T-helper 17 cell (primary cell): ENCODE results near the gene ALX3. TPM values are rescaled to one million over a fixed set of nuclear protein-coding genes. Genes with fewer than 3 reads are reported as not detected.

Source experiments
- ATAC-seq: fragments of 150-1000 bp; cut with Tn5 transposase; 2 replicates; pipeline ENCODE4 v1.10.0; 2021; ENCODE audit warnings: mild to moderate bottlenecking, moderate library complexity
- DNase-seq, 3 donors: peaks; one replicate each; pipeline versions ENCODE4 v3.0.0 to v3.0.0-alpha.2; 2020 to 2021
- H3K9me3 ChIP-seq: one replicate; pipeline ENCODE4 v1.7.0; 2013; ENCODE audit warnings: low read length, mild to moderate bottlenecking; ENCODE audit not compliant: control insufficient read depth, poor library complexity, severe bottlenecking
- H3K27ac Mint-ChIP-seq: one replicate; pipeline ENCODE4 v1.8.0; 2022; ENCODE audit warnings: mild to moderate bottlenecking, moderate library complexity, mixed read lengths
- H3K27me3 Mint-ChIP-seq: one replicate; pipeline ENCODE4 v1.8.0; 2022; ENCODE audit warnings: mixed read lengths
- H3K36me3 Mint-ChIP-seq: one replicate; pipeline ENCODE4 v1.8.0; 2022; ENCODE audit warnings: low read depth, mixed read lengths
- H3K4me1 Mint-ChIP-seq: one replicate; pipeline ENCODE4 v1.8.0; 2022; ENCODE audit warnings: mild to moderate bottlenecking, mixed read lengths
- H3K4me3 Mint-ChIP-seq: one replicate; pipeline ENCODE4 v1.8.0; 2022; ENCODE audit warnings: mild to moderate bottlenecking, moderate library complexity, mixed read lengths
- total RNA-seq, 4 donors: library from RNA in 2 of 4; stranded (reverse) in 2 of 4; gene quantifications; one replicate each; pipeline ENCODE4 v1.2.3 and lab custom pipeline; 2022 to 2026

The ALX3 gene
- total RNA-seq, 2 donors from 2014 or later, result not detected

DNA sequence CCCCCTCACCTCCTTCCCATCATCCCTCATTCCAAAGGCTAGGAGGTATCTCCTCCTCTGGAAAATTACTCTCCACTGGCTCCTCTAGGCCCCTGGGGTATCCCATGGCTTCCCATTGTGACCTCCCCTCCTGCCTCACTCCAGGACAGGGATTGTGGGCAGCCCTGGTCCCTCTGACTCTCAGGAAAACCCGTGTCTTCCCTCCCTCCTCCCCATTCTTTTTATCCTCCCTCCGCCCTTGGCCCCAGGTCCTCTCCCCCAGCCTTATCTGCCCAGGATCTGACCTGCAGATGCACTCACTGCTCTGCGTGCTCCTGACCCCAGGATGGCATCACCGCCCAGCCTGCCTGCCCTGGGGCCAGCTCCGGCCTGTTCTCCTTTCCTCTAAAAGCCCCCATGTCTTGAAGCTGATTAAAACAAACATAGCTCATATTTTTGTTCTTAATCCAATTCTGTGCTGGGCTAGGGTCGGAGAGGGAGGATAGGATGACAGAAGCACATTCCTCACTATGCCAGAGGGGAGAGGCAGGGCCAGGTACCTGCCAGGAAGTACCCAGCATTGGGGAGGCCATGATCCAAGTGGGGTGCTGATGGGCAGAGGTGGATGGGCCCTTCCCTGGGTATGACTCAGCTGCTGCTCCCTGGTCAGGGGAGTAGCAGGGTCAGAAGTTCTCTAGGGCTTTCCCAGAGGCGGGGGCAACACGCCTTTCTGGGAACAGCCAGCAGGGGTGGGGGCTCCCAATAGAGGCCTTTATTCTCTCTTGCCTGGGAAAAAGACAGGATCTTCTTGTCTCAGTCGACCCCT is 28.0 kb upstream of the ALX3 start:
- DNase-seq, result no peak
- Mint-ChIP-seq H3K27ac (no peak overlapping the region), H3K4me1 (no peaks in the 10 kb centered on the region), H3K36me3 (no peaks in the 10 kb centered on the region), H3K4me3 (no peak overlapping the region), H3K27me3 (peaks cover 34% of the 10 kb centered on the region)
- no peaks in the 10 kb centered on the region for H3K9me3 ChIP-seq
- no peak for ATAC-seq

GRCh38 chr1:110097507-110098221 is 27.2 kb upstream of the ALX3 start:
- DNase-seq, result no peak
- H3K9me3 ChIP-seq, result no peaks in the 10 kb centered on the region
- Mint-ChIP-seq H3K27me3 (peaks cover 39% of the 10 kb centered on the region), H3K36me3 (no peaks in the 10 kb centered on the region), H3K4me1 (peaks cover under 1% of the 10 kb centered on the region), H3K27ac (no peak overlapping the region), H3K4me3 (no peak overlapping the region)
- no peak for ATAC-seq

GRCh38 chr1:110094931-110095654 is 24.6 kb upstream of the ALX3 start:
- no peak for DNase-seq
- Mint-ChIP-seq H3K27ac (no peak overlapping the region), H3K4me3 (no peak overlapping the region), H3K36me3 (no peaks in the 10 kb centered on the region), H3K4me1 (peaks cover 5% of the 10 kb centered on the region), H3K27me3 (peaks cover 41% of the 10 kb centered on the region)
- no peaks in the 10 kb centered on the region for H3K9me3 ChIP-seq
- no peak for ATAC-seq

DNA sequence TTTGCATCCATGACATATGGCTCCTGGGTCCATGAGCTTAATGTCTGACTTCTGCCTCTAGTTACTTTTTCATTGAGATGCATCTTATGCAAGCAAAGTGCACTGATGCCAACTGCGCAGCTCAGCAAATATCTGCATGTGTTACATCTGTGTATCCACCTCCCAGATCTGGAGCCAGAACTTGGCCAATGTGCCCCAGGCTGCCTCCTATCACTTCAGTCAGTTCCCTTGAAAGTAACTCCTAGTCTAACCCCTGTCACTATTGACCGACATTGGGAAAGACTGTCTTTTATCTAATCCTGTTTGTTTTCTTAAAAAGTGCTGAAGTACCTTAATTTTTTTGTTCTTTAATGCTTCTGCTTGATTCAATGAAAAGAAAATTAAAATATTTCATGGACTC is 22.5 kb upstream of the ALX3 start:
- no peak overlapping the region for H3K4me3 Mint-ChIP-seq
- H3K4me1 Mint-ChIP-seq, result peaks cover 10% of the 10 kb centered on the region
- DNase-seq, result no peak
- H3K36me3 Mint-ChIP-seq, result no peaks in the 10 kb centered on the region
- H3K27me3 Mint-ChIP-seq, result peaks cover 48% of the 10 kb centered on the region
- peak overlapping the region; percentile 67 for H3K27ac Mint-ChIP-seq
- no peaks in the 10 kb centered on the region for H3K9me3 ChIP-seq
- no peak for ATAC-seq

- peaks cover 12% of the 10 kb centered on the region for H3K4me1 Mint-ChIP-seq
- no peak overlapping the region for H3K4me3 Mint-ChIP-seq
- no peak for ATAC-seq
Observed at GRCh38 chr1:110091791-110092190, 21.3 kb upstream of the ALX3 start.

GRCh38 chr1:110091381-110091780 is 20.9 kb upstream of the ALX3 start:
- no peak overlapping the region for H3K27ac Mint-ChIP-seq
- peaks cover 16% of the 10 kb centered on the region for H3K4me1 Mint-ChIP-seq
- DNase-seq (no peak), ATAC-seq (no peak)
- no peaks in the 10 kb centered on the region for H3K9me3 ChIP-seq
- no peak overlapping the region for H3K4me3 Mint-ChIP-seq
- H3K36me3 Mint-ChIP-seq, result no peaks in the 10 kb centered on the region
- H3K27me3 Mint-ChIP-seq, result peaks cover 52% of the 10 kb centered on the region

More at GRCh38 chr1:110091791-110092190, 21.3 kb upstream of the ALX3 start:
- no peaks in the 10 kb centered on the region for H3K9me3 ChIP-seq
- no peak for DNase-seq
- H3K27me3 Mint-ChIP-seq, result peaks cover 52% of the 10 kb centered on the region
- H3K36me3 Mint-ChIP-seq, result no peaks in the 10 kb centered on the region
- H3K27ac Mint-ChIP-seq, result no peak overlapping the region

DNA sequence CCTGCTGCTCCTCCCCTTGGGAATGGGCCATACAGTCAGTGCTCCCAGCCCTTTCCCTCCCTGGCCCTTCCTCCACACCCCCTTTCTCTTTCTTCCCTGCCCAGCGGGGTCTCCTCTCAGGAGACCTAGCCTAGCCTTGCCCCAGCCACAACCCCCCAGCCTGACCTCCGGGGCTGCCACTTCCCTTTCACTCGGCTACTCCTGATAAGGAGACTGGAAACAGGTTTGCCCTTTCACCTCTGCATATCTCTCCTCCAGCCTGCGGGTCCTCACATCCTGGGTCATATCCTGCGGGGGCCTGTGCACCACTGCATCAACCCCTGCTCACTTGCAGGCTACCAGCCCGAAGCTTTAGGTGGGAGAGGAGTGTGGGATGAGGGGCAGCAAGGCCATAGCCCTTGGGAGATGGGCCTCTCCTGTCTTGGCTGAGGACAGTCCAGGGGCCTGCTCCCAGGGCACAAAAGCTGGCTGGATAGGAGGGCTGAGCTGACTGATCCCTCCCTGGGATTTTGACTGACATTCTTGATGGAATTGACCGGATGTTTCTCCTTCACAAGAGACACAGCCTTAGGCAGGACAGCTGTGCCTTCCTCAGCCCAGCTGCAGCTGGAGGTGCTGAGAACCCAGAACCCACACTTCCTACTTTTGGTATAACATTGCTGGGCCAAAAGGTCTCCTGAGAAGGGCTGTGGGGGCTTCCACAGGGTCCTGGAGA is 19.2 kb upstream of the ALX3 start:
- ATAC-seq, result no peak
- H3K4me1 Mint-ChIP-seq, result peaks cover 22% of the 10 kb centered on the region
- no peak for DNase-seq

DNA sequence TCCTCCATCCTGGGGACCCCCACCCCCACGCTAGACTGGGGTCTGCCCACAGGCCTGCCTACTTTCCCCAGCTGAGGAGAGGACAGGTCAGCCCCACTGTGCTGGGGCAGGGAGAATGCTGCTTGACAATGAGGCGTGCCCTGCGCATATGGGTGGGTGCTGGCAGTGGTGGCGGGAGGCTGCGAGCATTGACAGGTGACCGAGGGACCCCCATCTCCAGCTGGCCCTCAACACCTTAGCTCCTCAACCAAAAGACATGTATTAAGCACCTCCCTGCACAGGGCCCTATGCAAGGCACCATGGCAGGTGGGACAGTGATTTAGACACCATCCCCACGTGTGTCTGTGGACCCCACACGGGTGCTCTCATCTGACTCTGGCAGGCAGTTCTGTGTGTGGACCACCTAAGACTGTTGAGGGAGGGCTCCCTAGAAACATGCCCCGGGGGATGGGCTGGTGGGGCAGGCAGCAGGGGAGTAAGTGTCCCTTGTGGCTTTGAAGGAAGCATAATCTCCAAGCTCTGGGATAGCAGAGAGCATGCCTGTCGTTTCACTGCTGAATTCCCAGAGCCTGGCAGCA is 18.4 kb upstream of the ALX3 start:
- H3K27ac Mint-ChIP-seq, result no peak overlapping the region
- no peaks in the 10 kb centered on the region for H3K9me3 ChIP-seq

More for the DNA sequence above, 19.2 kb upstream of the ALX3 start:
- H3K36me3 Mint-ChIP-seq, result peaks cover 4% of the 10 kb centered on the region
- H3K27ac Mint-ChIP-seq, result no peak overlapping the region
- H3K9me3 ChIP-seq, result no peaks in the 10 kb centered on the region
- H3K27me3 Mint-ChIP-seq, result peaks cover 59% of the 10 kb centered on the region
- H3K4me3 Mint-ChIP-seq, result no peak overlapping the region

DNA sequence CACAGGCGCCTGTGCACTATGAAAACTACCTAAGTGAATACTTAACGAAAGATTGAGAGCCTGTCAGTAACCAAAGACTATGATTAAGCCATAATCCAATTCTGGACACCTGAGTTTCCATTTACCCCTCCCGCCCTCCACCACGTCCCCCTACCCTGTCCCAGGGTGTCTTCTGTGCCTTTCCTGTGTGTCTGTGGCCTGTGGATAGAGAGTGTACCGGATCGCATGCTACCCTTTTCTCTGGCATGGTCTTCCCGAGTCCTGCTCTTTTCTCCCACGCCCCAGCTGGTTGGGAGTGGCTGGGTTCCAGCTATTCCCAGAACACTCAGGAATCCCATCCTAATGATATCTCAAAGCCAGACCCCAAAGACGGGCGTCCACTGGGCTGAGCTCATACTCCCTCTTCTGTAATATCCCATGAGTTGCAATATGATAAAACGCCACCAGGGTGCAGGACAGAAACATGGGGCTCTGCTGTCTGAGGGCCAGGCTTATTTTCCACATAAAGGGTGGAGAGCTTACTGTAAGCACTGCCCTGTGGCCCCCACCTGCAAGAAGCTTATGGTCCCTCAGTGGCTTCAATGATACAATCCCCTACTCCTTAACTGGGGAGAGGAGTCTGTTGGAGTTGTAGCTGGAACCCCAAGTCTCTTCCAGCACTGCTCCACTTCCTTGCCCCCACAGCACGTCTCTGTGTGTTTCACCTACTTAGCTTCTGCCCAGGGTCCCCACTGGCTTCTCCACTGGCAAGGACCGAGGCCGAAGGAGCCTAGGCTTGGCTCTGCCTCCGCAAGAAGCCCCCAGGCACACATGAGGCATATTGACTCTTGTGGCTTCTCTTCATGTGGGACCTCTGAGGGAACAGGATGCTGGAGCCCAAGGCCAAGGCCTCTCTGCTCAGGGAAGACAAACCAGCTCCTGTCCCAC is 17.6 kb upstream of the ALX3 start:
- Mint-ChIP-seq H3K27ac (no peak overlapping the region), H3K4me1 (peaks cover 32% of the 10 kb centered on the region), H3K36me3 (peaks cover 10% of the 10 kb centered on the region), H3K4me3 (no peak overlapping the region), H3K27me3 (peaks cover 74% of the 10 kb centered on the region)
- H3K9me3 ChIP-seq, result no peaks in the 10 kb centered on the region
- ATAC-seq (peak; percentile 69), DNase-seq (peak in 1 of 3 donors; percentile 31)

More for the DNA sequence above, 18.4 kb upstream of the ALX3 start:
- Mint-ChIP-seq H3K27me3 (peaks cover 68% of the 10 kb centered on the region), H3K4me1 (peaks cover 26% of the 10 kb centered on the region), H3K36me3 (peaks cover 6% of the 10 kb centered on the region), H3K4me3 (no peak overlapping the region)
- ATAC-seq (no peak), DNase-seq (no peak)

- Mint-ChIP-seq H3K27me3 (peaks cover 72% of the 10 kb centered on the region), H3K27ac (no peak overlapping the region), H3K4me1 (peaks cover 29% of the 10 kb centered on the region), H3K4me3 (no peak overlapping the region), H3K36me3 (peaks cover 10% of the 10 kb centered on the region)
- no peaks in the 10 kb centered on the region for H3K9me3 ChIP-seq
- no peak for ATAC-seq
- no peak for DNase-seq
Observed at GRCh38 chr1:110086961-110087360, 16.5 kb upstream of the ALX3 start.

- Mint-ChIP-seq H3K4me1 (peaks cover 29% of the 10 kb centered on the region), H3K27ac (peak overlapping the region; percentile 45), H3K27me3 (peaks cover 80% of the 10 kb centered on the region), H3K4me3 (peak overlapping the region; percentile 25), H3K36me3 (peaks cover 10% of the 10 kb centered on the region)
- H3K9me3 ChIP-seq, result no peaks in the 10 kb centered on the region
- ATAC-seq (no peak), DNase-seq (no peak)
Observed at GRCh38 chr1:110085671-110086070, 15.2 kb upstream of the ALX3 start.
